ENCODE results near the gene MYBPC3. TPM values are rescaled to one million over a fixed set of nuclear protein-coding genes. Genes with fewer than 3 reads are reported as not detected.

The MYBPC3 gene
- total and polyA plus RNA-seq, 2 experiments from 2014 or later, result not detected

DNA sequence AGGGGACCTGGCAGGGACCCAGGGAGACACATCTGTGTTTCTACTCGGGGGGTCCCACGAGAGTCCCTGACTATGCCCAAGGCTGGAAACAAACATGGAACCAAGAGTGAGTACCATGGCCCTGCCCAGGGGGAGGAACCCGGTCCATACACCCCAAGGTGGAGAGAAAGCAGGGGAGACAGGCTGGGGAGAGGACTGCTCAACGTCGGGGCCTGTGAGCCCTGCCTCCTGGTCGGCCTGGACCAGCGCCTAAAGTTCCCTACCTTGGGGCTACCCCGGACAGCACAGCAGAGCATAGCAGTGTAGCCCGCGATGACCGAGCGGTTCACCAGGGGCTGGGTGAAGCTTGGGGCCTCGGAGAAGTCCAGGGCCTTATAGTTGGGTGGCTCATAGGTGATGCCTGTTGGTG is 20.2 kb downstream of the MYBPC3 start:
- Mint-ChIP-seq H3K4me3 (no peak overlapping the region; the same call in 2 of the 3 replicates), H3K27me3 (ENCODE audit: insufficient read depth, low read depth, poor library complexity) (peaks cover 12% of the 10 kb centered on the region), H3K4me1 (no peaks in the 10 kb centered on the region), H3K9me3 (no peaks in the 10 kb centered on the region), H3K36me3 (ENCODE audit: low read depth) (peaks cover 8% of the 10 kb centered on the region; the same call in 2 of the 3 replicates), H3K27ac (no peak overlapping the region)
- Histone ChIP-seq H3K79me2 (replicated peaks; ENCODE audit: insufficient read depth) (no peaks in the 10 kb centered on the region), H3F3A (replicated peaks; ENCODE audit: low read depth) (no peaks in the 10 kb centered on the region), H3K27me3 (ENCODE audit: insufficient read depth) (no peaks in the 10 kb centered on the region), H2AFZ (no peak overlapping the region), H3K27ac (ENCODE audit: low read depth) (no peak overlapping the region), H3K4me3 (no peak overlapping the region), H3K4me1 (ENCODE audit: insufficient read depth) (no peaks in the 10 kb centered on the region), H3K9me2 (ENCODE audit: insufficient read depth) (no peaks in the 10 kb centered on the region), H4K20me1 (replicated peaks; ENCODE audit: insufficient read depth) (no peaks in the 10 kb centered on the region; the same call in 1 of the 2 replicates), H3K36me3 (ENCODE audit: insufficient read depth) (no peaks in the 10 kb centered on the region), H3K4me2 (no peak overlapping the region)
- no peak for ATAC-seq
- TF ChIP-seq STAT1 (IDR thresholded peaks at IDR 0.05; ENCODE audit: unreplicated experiment) (no peak), ZNF114 (CRISPR knock-in tag; IDR thresholded peaks at IDR 0.05) (no peak), JUNB (IDR thresholded peaks at IDR 0.05; ENCODE audit: unreplicated experiment) (no peak), POLR2AphosphoS5 (IDR thresholded peaks at IDR 0.05; ENCODE audit: low read depth) (no peak), EZH2 (IDR thresholded peaks at IDR 0.05; ENCODE audit: low read depth, unreplicated experiment) (no peak), ETS1 (IDR thresholded peaks at IDR 0.05) (no peak), CTCF (conservative IDR thresholded peaks at IDR 0.05; ENCODE audit: low read depth in 2 of 2) (no peak), ZNF331 (CRISPR knock-in tag; IDR thresholded peaks at IDR 0.05; ENCODE audit: low read depth) (no peak), CREB1 (CRISPR knock-in tag; IDR thresholded peaks at IDR 0.05; ENCODE audit: low read depth) (no peak), EZH2phosphoT487 (IDR thresholded peaks at IDR 0.05; ENCODE audit: unreplicated experiment) (no peak), REST (IDR thresholded peaks at IDR 0.05; ENCODE audit: unreplicated experiment) (no peak)
- TF ChIP-seq, protein P1, sequence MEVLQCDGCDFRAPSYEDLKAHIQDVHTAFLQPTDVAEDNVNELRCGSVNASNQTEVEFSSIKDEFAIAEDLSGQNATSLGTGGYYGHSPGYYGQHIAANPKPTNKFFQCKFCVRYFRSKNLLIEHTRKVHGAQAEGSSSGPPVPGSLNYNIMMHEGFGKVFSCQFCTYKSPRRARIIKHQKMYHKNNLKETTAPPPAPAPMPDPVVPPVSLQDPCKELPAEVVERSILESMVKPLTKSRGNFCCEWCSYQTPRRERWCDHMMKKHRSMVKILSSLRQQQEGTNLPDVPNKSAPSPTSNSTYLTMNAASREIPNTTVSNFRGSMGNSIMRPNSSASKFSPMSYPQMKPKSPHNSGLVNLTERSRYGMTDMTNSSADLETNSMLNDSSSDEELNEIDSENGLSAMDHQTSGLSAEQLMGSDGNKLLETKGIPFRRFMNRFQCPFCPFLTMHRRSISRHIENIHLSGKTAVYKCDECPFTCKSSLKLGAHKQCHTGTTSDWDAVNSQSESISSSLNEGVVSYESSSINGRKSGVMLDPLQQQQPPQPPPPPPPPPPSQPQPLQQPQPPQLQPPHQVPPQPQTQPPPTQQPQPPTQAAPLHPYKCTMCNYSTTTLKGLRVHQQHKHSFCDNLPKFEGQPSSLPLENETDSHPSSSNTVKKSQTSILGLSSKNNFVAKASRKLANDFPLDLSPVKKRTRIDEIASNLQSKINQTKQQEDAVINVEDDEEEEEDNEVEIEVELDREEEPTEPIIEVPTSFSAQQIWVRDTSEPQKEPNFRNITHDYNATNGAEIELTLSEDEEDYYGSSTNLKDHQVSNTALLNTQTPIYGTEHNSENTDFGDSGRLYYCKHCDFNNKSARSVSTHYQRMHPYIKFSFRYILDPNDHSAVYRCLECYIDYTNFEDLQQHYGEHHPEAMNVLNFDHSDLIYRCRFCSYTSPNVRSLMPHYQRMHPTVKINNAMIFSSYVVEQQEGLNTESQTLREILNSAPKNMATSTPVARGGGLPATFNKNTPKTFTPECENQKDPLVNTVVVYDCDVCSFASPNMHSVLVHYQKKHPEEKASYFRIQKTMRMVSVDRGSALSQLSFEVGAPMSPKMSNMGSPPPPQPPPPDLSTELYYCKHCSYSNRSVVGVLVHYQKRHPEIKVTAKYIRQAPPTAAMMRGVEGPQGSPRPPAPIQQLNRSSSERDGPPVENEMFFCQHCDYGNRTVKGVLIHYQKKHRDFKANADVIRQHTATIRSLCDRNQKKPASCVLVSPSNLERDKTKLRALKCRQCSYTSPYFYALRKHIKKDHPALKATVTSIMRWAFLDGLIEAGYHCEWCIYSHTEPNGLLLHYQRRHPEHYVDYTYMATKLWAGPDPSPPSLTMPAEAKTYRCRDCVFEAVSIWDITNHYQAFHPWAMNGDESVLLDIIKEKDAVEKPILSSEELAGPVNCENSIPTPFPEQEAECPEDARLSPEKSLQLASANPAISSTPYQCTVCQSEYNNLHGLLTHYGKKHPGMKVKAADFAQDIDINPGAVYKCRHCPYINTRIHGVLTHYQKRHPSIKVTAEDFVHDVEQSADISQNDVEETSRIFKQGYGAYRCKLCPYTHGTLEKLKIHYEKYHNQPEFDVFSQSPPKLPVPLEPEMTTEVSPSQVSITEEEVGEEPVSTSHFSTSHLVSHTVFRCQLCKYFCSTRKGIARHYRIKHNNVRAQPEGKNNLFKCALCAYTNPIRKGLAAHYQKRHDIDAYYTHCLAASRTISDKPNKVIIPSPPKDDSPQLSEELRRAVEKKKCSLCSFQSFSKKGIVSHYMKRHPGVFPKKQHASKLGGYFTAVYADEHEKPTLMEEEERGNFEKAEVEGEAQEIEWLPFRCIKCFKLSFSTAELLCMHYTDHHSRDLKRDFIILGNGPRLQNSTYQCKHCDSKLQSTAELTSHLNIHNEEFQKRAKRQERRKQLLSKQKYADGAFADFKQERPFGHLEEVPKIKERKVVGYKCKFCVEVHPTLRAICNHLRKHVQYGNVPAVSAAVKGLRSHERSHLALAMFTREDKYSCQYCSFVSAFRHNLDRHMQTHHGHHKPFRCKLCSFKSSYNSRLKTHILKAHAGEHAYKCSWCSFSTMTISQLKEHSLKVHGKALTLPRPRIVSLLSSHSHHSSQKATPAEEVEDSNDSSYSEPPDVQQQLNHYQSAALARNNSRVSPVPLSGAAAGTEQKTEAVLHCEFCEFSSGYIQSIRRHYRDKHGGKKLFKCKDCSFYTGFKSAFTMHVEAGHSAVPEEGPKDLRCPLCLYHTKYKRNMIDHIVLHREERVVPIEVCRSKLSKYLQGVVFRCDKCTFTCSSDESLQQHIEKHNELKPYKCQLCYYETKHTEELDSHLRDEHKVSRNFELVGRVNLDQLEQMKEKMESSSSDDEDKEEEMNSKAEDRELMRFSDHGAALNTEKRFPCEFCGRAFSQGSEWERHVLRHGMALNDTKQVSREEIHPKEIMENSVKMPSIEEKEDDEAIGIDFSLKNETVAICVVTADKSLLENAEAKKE (CRISPR knock-in tag; IDR thresholded peaks at IDR 0.05), result no peak
- no peak for DNase-seq (ENCODE audit: low spot score)

All from GM23338 (cell line).